ENCODE measurements around the gene ABCF3.
"Not testable (repeated sequence)": the region's sequence is repeated elsewhere in the genome, so short reads cannot be mapped to it uniquely, and the experiment has no call there.

The ABCF3 gene

GRCh38 chr3:184186184-184186901 is at the start of gene ABCF3:
TSS of gene ABCF3 (plus strand) at chr3:184186199. CDS start at chr3:184186208, 9 bp downstream.
- peak within 1 kb of the TSS; percentile 96 for H3K4me3 ChIP-seq (ENCODE audit: low read length)
- TF ChIP-seq ZNF274 (IDR thresholded peaks at IDR 0.05; ENCODE audit: low read depth, low read length), result no peak

- TF ChIP-seq ZNF274 (IDR thresholded peaks at IDR 0.05; ENCODE audit: low read depth, low read length), result no peak
- no peak overlapping the region for H3K4me3 ChIP-seq (ENCODE audit: low read length)
These were observed 45.6 kb upstream of the ABCF3 start for GRCh38 chr3:184140436-184140835.

GRCh38 chr3:184142199-184142598 is 43.8 kb upstream of the ABCF3 start:
- no peak for TF ChIP-seq ZNF274 (IDR thresholded peaks at IDR 0.05; ENCODE audit: low read depth, low read length)
- no peak overlapping the region for H3K4me3 ChIP-seq (ENCODE audit: low read length)

- TF ChIP-seq ZNF274 (IDR thresholded peaks at IDR 0.05; ENCODE audit: low read depth, low read length), result no peak
- H3K4me3 ChIP-seq (ENCODE audit: low read length), result no peak overlapping the region
These were observed 42.7 kb upstream of the ABCF3 start for GRCh38 chr3:184143327-184143726.

GRCh38 chr3:184144505-184144904 is 41.5 kb upstream of the ABCF3 start:
- H3K4me3 ChIP-seq (ENCODE audit: low read length), result no peak overlapping the region
- no peak for TF ChIP-seq ZNF274 (IDR thresholded peaks at IDR 0.05; ENCODE audit: low read depth, low read length)

- no peak overlapping the region for H3K4me3 ChIP-seq (ENCODE audit: low read length)
- no peak for TF ChIP-seq ZNF274 (IDR thresholded peaks at IDR 0.05; ENCODE audit: low read depth, low read length)
These were observed 40.9 kb upstream of the ABCF3 start for GRCh38 chr3:184145111-184145524.

- no peak for TF ChIP-seq ZNF274 (IDR thresholded peaks at IDR 0.05; ENCODE audit: low read depth, low read length)
- H3K4me3 ChIP-seq (ENCODE audit: low read length), result no peak overlapping the region
These were observed 40.2 kb upstream of the ABCF3 start for GRCh38 chr3:184145751-184146270.

- no peak for TF ChIP-seq ZNF274 (IDR thresholded peaks at IDR 0.05; ENCODE audit: low read depth, low read length)
- no peak overlapping the region for H3K4me3 ChIP-seq (ENCODE audit: low read length)
These were observed 37.9 kb upstream of the ABCF3 start for GRCh38 chr3:184148076-184148475.

- no peak overlapping the region for H3K4me3 ChIP-seq (ENCODE audit: low read length)
- no peak for TF ChIP-seq ZNF274 (IDR thresholded peaks at IDR 0.05; ENCODE audit: low read depth, low read length)
These were observed 36.9 kb upstream of the ABCF3 start for GRCh38 chr3:184149123-184149522.

- H3K4me3 ChIP-seq (ENCODE audit: low read length), result not testable (repeated sequence)
These were observed 36.2 kb upstream of the ABCF3 start for GRCh38 chr3:184149770-184150169.

GRCh38 chr3:184154885-184155643 is 30.9 kb upstream of the ABCF3 start, which contains the start of gene DVL3:
TSS of gene DVL3 (plus strand) at chr3:184155377. CDS start at chr3:184155636, 259 bp downstream.
- TF ChIP-seq ZNF274 (IDR thresholded peaks at IDR 0.05; ENCODE audit: low read depth, low read length), result no peak

GRCh38 chr3:184155644-184156521 is 30.1 kb upstream of the ABCF3 start:
- no peak for TF ChIP-seq ZNF274 (IDR thresholded peaks at IDR 0.05; ENCODE audit: low read depth, low read length)
- H3K4me3 ChIP-seq (ENCODE audit: low read length), result peak overlapping the region; percentile 81

More at GRCh38 chr3:184154885-184155643, 30.9 kb upstream of the ABCF3 start, which contains the start of gene DVL3:
- H3K4me3 ChIP-seq (ENCODE audit: low read length), result peak within 1 kb of the TSS; percentile 81

GRCh38 chr3:184156522-184156955 is 29.5 kb upstream of the ABCF3 start:
- peak overlapping the region; percentile 81 for H3K4me3 ChIP-seq (ENCODE audit: low read length)
- no peak for TF ChIP-seq ZNF274 (IDR thresholded peaks at IDR 0.05; ENCODE audit: low read depth, low read length)

GRCh38 chr3:184157206-184157605 is 28.8 kb upstream of the ABCF3 start:
- no peak for TF ChIP-seq ZNF274 (IDR thresholded peaks at IDR 0.05; ENCODE audit: low read depth, low read length)
- H3K4me3 ChIP-seq (ENCODE audit: low read length), result peak overlapping the region; percentile 81
